T-cell (primary cell): ENCODE data around the gene ANKS6. TPM values are rescaled to one million over a fixed set of nuclear protein-coding genes. Genes with fewer than 3 reads are reported as not detected.
A peak's percentile ranks its signal among the peaks of the same experiment; 100 is the strongest.

Source experiments
- ATAC-seq, 4 experiments: fragments of 200-7000 bp in 3 of 4; fragments of 150-1000 bp in 1 of 4; cut with Tn5 transposase; replicated peaks in 1 of 4; 1 replicate in 3 of 4; 2 replicates in 1 of 4; pipeline ENCODE4 v1.10.0; 2021; ENCODE audit warnings: moderate library complexity in 3 of 4, mild to moderate bottlenecking in 2 of 4, moderate number of reproducible peaks in 1 of 4
- CTCF ChIA-PET, 2 donors: fragments of 300-600 bp; sonication (Branson Sonifier 250); formaldehyde crosslinking; loops; one replicate each; lab custom pipeline; 2022; ENCODE audit warnings: antibody characterized with exemption in 2 of 2; lab: Charles Lee
- POLR2A ChIA-PET, 2 donors: fragments of 300-600 bp; sonication (Branson Sonifier 250); formaldehyde crosslinking; loops; one replicate each; lab custom pipeline; 2022; ENCODE audit warnings: antibody characterized with exemption in 2 of 2; lab: Charles Lee
- DNase-seq, 35 experiments: peaks; one replicate each; pipeline versions ENCODE4 v3.0.0 to v3.0.0-alpha.2; 2013 to 2023
- H3K27ac ChIP-seq: one replicate; pipeline ENCODE4 v1.5.1; 2013; ENCODE audit warnings: low read length
- H3K27me3 ChIP-seq, 2 experiments: replicated peaks in 1 of 2; 1 replicate in 1 of 2; 2 replicates in 1 of 2; pipeline versions ENCODE4 v1.6.1 to v1.7.0; 2013; ENCODE audit warnings: low read length in 1 of 2, mixed read lengths in 1 of 2; ENCODE audit not compliant: control insufficient read depth in 2 of 2, insufficient read depth in 2 of 2; ENCODE audit errors: extremely low read depth in 1 of 2
- H3K36me3 ChIP-seq, 2 donors: 1 replicate in 1 of 2; 2 replicates in 1 of 2; pipeline versions ENCODE4 v1.6.1 to v1.7.0; 2013; ENCODE audit warnings: low read length in 1 of 2; ENCODE audit not compliant: control insufficient read depth in 2 of 2, insufficient read depth in 1 of 2; ENCODE audit errors: extremely low read depth in 1 of 2
- H3K4me1 ChIP-seq, 2 experiments: 1 replicate in 1 of 2; 2 replicates in 1 of 2; pipeline versions ENCODE4 v1.6.1 to v1.7.0; 2013; ENCODE audit warnings: low read length in 2 of 2, mixed read lengths in 1 of 2; ENCODE audit not compliant: insufficient read depth in 2 of 2, control insufficient read depth in 1 of 2; ENCODE audit errors: extremely low read depth in 1 of 2
- H3K4me3 ChIP-seq, 2 donors: 1 replicate in 1 of 2; 2 replicates in 1 of 2; pipeline versions ENCODE4 v1.5.1 to v1.7.0; 2013; ENCODE audit warnings: mild to moderate bottlenecking in 2 of 2, low read length in 1 of 2, moderate library complexity in 1 of 2; ENCODE audit not compliant: control insufficient read depth in 1 of 2; ENCODE audit errors: extremely low read depth in 1 of 2
- H3K9me3 ChIP-seq: 2 replicates; pipeline ENCODE4 v1.7.0; 2013
- H3K27ac Mint-ChIP-seq, 2 donors: one replicate each; pipeline ENCODE4 v1.8.0; 2020 to 2021; ENCODE audit warnings: mild to moderate bottlenecking in 2 of 2, mixed read lengths in 2 of 2
- H3K27me3 Mint-ChIP-seq, 2 donors: one replicate each; pipeline ENCODE4 v1.8.0; 2021 to 2022; ENCODE audit warnings: mixed read lengths in 2 of 2
- H3K36me3 Mint-ChIP-seq: one replicate; pipeline ENCODE4 v1.8.0; 2021; ENCODE audit warnings: mixed read lengths
- H3K4me1 Mint-ChIP-seq, 3 donors: one replicate each; pipeline ENCODE4 v1.8.0; 2020 to 2022; ENCODE audit warnings: mixed read lengths in 3 of 3, mild to moderate bottlenecking in 1 of 3
- H3K4me3 Mint-ChIP-seq, 3 donors: one replicate each; pipeline ENCODE4 v1.8.0; 2020 to 2022; ENCODE audit warnings: mild to moderate bottlenecking in 3 of 3, mixed read lengths in 3 of 3, moderate library complexity in 3 of 3
- H3K9me3 Mint-ChIP-seq, 3 donors: one replicate each; pipeline ENCODE4 v1.8.0; 2020 to 2022; ENCODE audit warnings: mixed read lengths in 3 of 3
- WGBS: methylation state at CpG from one replicate; pipeline ENCODE4 v1.1.5; 2013; ENCODE audit warnings: missing lambda C conversion rate; ENCODE audit not compliant: insufficient coverage; 5-methylcytosine and 5-hydroxymethylcytosine counted together
- total RNA-seq, 35 experiments: library from RNA in 6 of 35; stranded (reverse) in 6 of 35; fragments of 120-200 nt in 1 of 35; gene quantifications; one replicate each; pipeline versions ENCODE4 v1.2.1 to v1.2.4 and lab custom pipeline; 2013 to 2026

The ANKS6 gene
- total RNA-seq, 5 donors from 2014 or later (not counting 1 experiment from before 2014, with no cell fraction given): 11.7 to 19.0 (median 14.1) TPM

GRCh38 chr9:98790842-98791607 lies 5.3 kb downstream of the ANKS6 start:
- H3K4me3 Mint-ChIP-seq: no peak overlapping the region
- ATAC-seq: peak; percentile 45 to 71 (median 55)

DNA sequence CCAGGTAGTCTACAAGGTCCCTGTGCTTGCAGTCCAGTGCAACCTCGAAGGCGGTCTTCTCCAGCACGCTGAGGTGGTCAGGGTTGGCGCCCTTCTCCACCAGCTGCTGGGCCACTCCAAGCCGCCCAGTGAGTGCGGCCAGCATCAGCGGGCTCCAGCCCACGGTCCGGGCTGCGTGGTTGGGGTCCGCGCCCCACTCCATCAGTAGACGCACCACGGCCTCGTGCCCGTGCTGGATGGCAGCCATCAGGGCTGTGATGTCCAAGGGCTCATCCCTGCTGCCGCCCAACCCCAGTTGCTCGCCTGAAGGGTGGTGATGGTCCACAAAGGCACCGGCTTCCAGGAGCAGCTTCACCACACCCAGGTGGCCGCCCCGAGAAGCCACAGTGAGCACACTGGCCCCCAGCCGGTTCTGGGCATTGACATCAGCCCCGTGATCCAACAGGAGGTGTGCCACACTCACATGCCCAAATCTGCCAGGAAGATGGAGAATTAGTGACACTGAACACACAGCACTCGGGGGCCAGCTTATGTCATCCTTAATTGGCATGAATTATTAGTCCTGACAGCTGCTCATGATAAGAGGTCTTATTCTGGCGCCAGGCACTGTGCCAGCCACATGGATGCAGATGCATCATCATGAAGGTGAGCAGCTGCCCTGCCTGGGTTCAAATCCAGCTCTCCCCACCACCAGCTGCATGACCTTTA lies 6.1 kb downstream of the ANKS6 start:
- Mint-ChIP-seq H3K9me3 (no peaks in the 10 kb centered on the region), H3K4me1 (peaks cover 26 to 35% (median 30%) of the 10 kb centered on the region in 3 donors), H3K4me3 (no peak overlapping the region), H3K27ac (no peak overlapping the region), H3K36me3 (no peaks in the 10 kb centered on the region), H3K27me3 (no peaks in the 10 kb centered on the region)
- Histone ChIP-seq H3K27me3 (no peaks in the 10 kb centered on the region), H3K4me1 (peaks cover 1 to 15% of the 10 kb centered on the region in 2 experiments), H3K27ac (no peak overlapping the region), H3K4me3 (no peak overlapping the region), H3K9me3 (no peaks in the 10 kb centered on the region), H3K36me3 (peaks cover 7 to 8% of the 10 kb centered on the region in 2 donors)
- POLR2A ChIA-PET: no interaction called here
- DNase-seq (no peak), ATAC-seq (no peak)
- WGBS: 97% methylated on average over 24 of the region's 25 CpGs
- CTCF ChIA-PET: no interaction called here

More at GRCh38 chr9:98790842-98791607, 5.3 kb downstream of the ANKS6 start:
- Histone ChIP-seq H3K9me3 (no peaks in the 10 kb centered on the region), H3K27me3 (no peaks in the 10 kb centered on the region), H3K4me1 (peaks cover 2 to 21% of the 10 kb centered on the region in 2 experiments), H3K27ac (no peak overlapping the region), H3K4me3 (no peak overlapping the region), H3K36me3 (peaks cover 7 to 8% of the 10 kb centered on the region in 2 donors)
- Mint-ChIP-seq H3K9me3 (no peaks in the 10 kb centered on the region), H3K27me3 (no peaks in the 10 kb centered on the region), H3K4me1 (peaks cover 31 to 40% (median 35%) of the 10 kb centered on the region in 3 donors), H3K36me3 (no peaks in the 10 kb centered on the region), H3K27ac (no peak overlapping the region)
- CTCF ChIA-PET: no interaction called here
- 62% methylated on average over 5 of the region's 10 CpGs for WGBS
- DNase-seq: peak in 28 of 35 experiments; percentile 14 to 71 (median 37)
- POLR2A ChIA-PET: no interaction called here

- Mint-ChIP-seq H3K9me3 (no peaks in the 10 kb centered on the region), H3K36me3 (no peaks in the 10 kb centered on the region), H3K4me3 (no peak overlapping the region), H3K4me1 (peaks cover 19 to 28% (median 23%) of the 10 kb centered on the region in 3 donors), H3K27me3 (no peaks in the 10 kb centered on the region), H3K27ac (no peak overlapping the region)
- Histone ChIP-seq H3K36me3 (peaks cover 7 to 8% of the 10 kb centered on the region in 2 donors), H3K4me3 (no peak overlapping the region), H3K27me3 (no peaks in the 10 kb centered on the region), H3K4me1 (peaks cover 0 to 9% of the 10 kb centered on the region in 2 experiments), H3K27ac (no peak overlapping the region), H3K9me3 (no peaks in the 10 kb centered on the region)
- POLR2A ChIA-PET: no interaction called here
- WGBS: 98% methylated on average over 5 of the region's 5 CpGs
- ATAC-seq (no peak), DNase-seq (no peak)
- CTCF ChIA-PET: interaction anchor here in 1 of 2 donors (0.7 kb wide), 1 partner anchor 407 kb away, joined by 4 read pairs; no protein-coding TSS in a partner anchor
Observed at GRCh38 chr9:98789483-98790133, 6.7 kb downstream of the ANKS6 start.

DNA sequence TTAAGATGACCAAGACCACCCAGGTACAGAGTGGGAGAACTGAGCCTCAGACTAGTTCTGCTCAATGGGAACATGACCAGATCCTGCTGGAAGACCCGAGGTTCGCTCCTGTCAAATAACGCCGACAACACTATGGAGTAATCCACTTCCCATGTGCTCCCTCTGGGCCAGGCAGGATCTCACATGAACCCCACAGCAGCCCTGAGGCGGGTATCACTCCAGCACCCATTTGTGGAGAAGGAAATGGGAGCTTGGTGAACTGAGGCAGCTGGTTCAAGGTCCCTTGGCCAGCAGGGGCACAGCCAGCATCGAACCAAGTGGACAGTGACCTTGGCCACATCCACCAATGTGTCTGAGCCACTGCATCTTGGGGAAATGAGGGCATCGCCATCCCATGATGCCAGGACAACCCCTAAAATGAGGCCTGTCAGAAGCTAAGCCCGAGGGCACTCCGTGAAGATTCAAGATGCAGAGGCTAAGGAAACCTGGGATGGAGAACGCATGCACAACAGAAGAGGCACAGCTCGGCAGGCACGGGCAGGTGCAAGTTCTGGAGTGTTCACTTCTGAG lies 8.5 kb downstream of the ANKS6 start:
- ATAC-seq: no peak
- H3K9me3 ChIP-seq: no peaks in the 10 kb centered on the region
- peaks cover 14 to 20% (median 18%) of the 10 kb centered on the region in 3 donors for H3K4me1 Mint-ChIP-seq
- no peak overlapping the region for H3K4me3 ChIP-seq
- 93% methylated on average over 8 of the region's 12 CpGs for WGBS
- CTCF ChIA-PET: no interaction called here
- H3K36me3 Mint-ChIP-seq: peaks cover 4% of the 10 kb centered on the region
- H3K27me3 Mint-ChIP-seq: no peaks in the 10 kb centered on the region
- DNase-seq: no peak
- H3K27ac ChIP-seq: no peak overlapping the region
- H3K4me3 Mint-ChIP-seq: no peak overlapping the region
- POLR2A ChIA-PET: no interaction called here
- H3K36me3 ChIP-seq: peaks cover 9 to 12% of the 10 kb centered on the region in 2 donors
- H3K9me3 Mint-ChIP-seq: no peaks in the 10 kb centered on the region
- no peak overlapping the region for H3K27ac Mint-ChIP-seq
- no peaks in the 10 kb centered on the region for H3K27me3 ChIP-seq
- H3K4me1 ChIP-seq: peaks cover 0 to 8% of the 10 kb centered on the region in 2 experiments

- WGBS: 95% methylated on average over 3 of the region's 4 CpGs
- Mint-ChIP-seq H3K27me3 (no peaks in the 10 kb centered on the region), H3K4me3 (no peak overlapping the region), H3K36me3 (peaks cover 11% of the 10 kb centered on the region), H3K27ac (no peak overlapping the region), H3K4me1 (peaks cover 9 to 11% (median 10%) of the 10 kb centered on the region in 3 donors), H3K9me3 (no peaks in the 10 kb centered on the region)
- ATAC-seq: no peak
- no peak for DNase-seq
- no peak overlapping the region for H3K4me3 ChIP-seq
- peaks cover 12 to 14% of the 10 kb centered on the region in 2 donors for H3K36me3 ChIP-seq
- H3K9me3 ChIP-seq: no peaks in the 10 kb centered on the region
- H3K4me1 ChIP-seq: peaks cover 0 to 8% of the 10 kb centered on the region in 2 experiments
- H3K27me3 ChIP-seq: no peaks in the 10 kb centered on the region
- ChIA-PET CTCF (no interaction called here), POLR2A (no interaction called here)
- no peak overlapping the region for H3K27ac ChIP-seq
Observed at GRCh38 chr9:98786750-98787510, 9.4 kb downstream of the ANKS6 start.
